Upper lobe of right lung (tissue), 1 donor: ENCODE results near the gene GPR176. TPM values are rescaled to one million over a fixed set of nuclear protein-coding genes. Genes with fewer than 3 reads are reported as not detected.

Source experiments
- ATAC-seq: fragments of 200-7000 bp; cut with Tn5 transposase; one replicate; pipeline ENCODE4 v1.9.1; 2020; ENCODE audit warnings: mild to moderate bottlenecking, moderate library complexity
- DNase-seq: peaks from one replicate; pipeline ENCODE4 v3.0.0-alpha.2; 2020
- H3K27ac ChIP-seq: fragments of 200-600 bp; one replicate; pipeline ENCODE4 v1.8.0; 2022
- H3K27me3 ChIP-seq: fragments of 200-600 bp; one replicate; pipeline ENCODE4 v1.8.0; 2022; ENCODE audit warnings: mild to moderate bottlenecking
- H3K36me3 ChIP-seq: fragments of 200-600 bp; one replicate; pipeline ENCODE4 v1.8.0; 2022
- H3K4me1 ChIP-seq: fragments of 200-600 bp; one replicate; pipeline ENCODE4 v1.8.0; 2022
- H3K4me3 ChIP-seq: fragments of 200-600 bp; one replicate; pipeline ENCODE4 v1.8.0; 2022; ENCODE audit warnings: mild to moderate bottlenecking
- H3K9me3 ChIP-seq: fragments of 200-600 bp; one replicate; pipeline ENCODE4 v1.8.0; 2022
- CTCF ChIP-seq: fragments of 200-600 bp; IDR thresholded peaks from one replicate; pipeline ENCODE4 v1.8.0; 2022; ENCODE audit warnings: antibody characterized with exemption
- intact Hi-C: fragments of 100-400 bp; cut with DNase I; formaldehyde crosslinking; loops from one replicate; pipeline ENCODE4 v1.11.0; 2022
- total RNA-seq: library from RNA; stranded (reverse); fragmentation: NEBNext Ultra II Directional; extraction: Animal tissue kit (Norgen Biotek cat#: 25700); gene quantifications from one replicate; pipeline ENCODE4 v1.2.1, GENCODE V29; 2021
- donor health status: DM: no; HTN: yes; CAD: no; lungs with severe emphysema.

The GPR176 gene
- total RNA-seq, 1 donor from 2014 or later, result 4.6 TPM

GRCh38 chr15:39961051-39961450 is 41.0 kb upstream of the GPR176 start:
- no peaks in the 10 kb centered on the region for H3K9me3 ChIP-seq
- no peak overlapping the region for H3K27ac ChIP-seq
- H3K4me1 ChIP-seq, result no peaks in the 10 kb centered on the region
- no peaks in the 10 kb centered on the region for H3K27me3 ChIP-seq
- TF ChIP-seq CTCF, result no peak
- H3K4me3 ChIP-seq, result no peak overlapping the region
- ATAC-seq (no peak), DNase-seq (no peak)
- H3K36me3 ChIP-seq, result peaks cover 81% of the 10 kb centered on the region
- intact Hi-C loops, result no loop called here

- Histone ChIP-seq H3K9me3 (no peaks in the 10 kb centered on the region), H3K4me1 (no peaks in the 10 kb centered on the region), H3K27ac (no peak overlapping the region), H3K27me3 (no peaks in the 10 kb centered on the region), H3K4me3 (no peak overlapping the region), H3K36me3 (peaks cover 81% of the 10 kb centered on the region)
- ATAC-seq, result peak; percentile 84
- intact Hi-C loops, result no loop called here
- TF ChIP-seq CTCF, result no peak
- no peak for DNase-seq
These were observed 40.3 kb upstream of the GPR176 start for GRCh38 chr15:39960411-39960810.

GRCh38 chr15:39959411-39959810 is 39.3 kb upstream of the GPR176 start:
- no peak overlapping the region for H3K27ac ChIP-seq
- H3K9me3 ChIP-seq, result no peaks in the 10 kb centered on the region
- no peaks in the 10 kb centered on the region for H3K27me3 ChIP-seq
- H3K36me3 ChIP-seq, result peaks cover 81% of the 10 kb centered on the region
- intact Hi-C loops, result no loop called here
- ATAC-seq, result no peak
- no peaks in the 10 kb centered on the region for H3K4me1 ChIP-seq
- TF ChIP-seq CTCF, result no peak
- no peak overlapping the region for H3K4me3 ChIP-seq
- DNase-seq, result no peak

- TF ChIP-seq CTCF, result no peak
- DNase-seq (no peak), ATAC-seq (no peak)
- no peaks in the 10 kb centered on the region for H3K27me3 ChIP-seq
- no peaks in the 10 kb centered on the region for H3K9me3 ChIP-seq
- no peak overlapping the region for H3K4me3 ChIP-seq
- H3K4me1 ChIP-seq, result no peaks in the 10 kb centered on the region
- no peak overlapping the region for H3K27ac ChIP-seq
- H3K36me3 ChIP-seq, result peaks cover 85% of the 10 kb centered on the region
- intact Hi-C loops, result no loop called here
These were observed 37.4 kb upstream of the GPR176 start for GRCh38 chr15:39957481-39957880.

GRCh38 chr15:39953521-39953920 is 33.5 kb upstream of the GPR176 start:
- DNase-seq, result no peak
- TF ChIP-seq CTCF, result no peak

GRCh38 chr15:39951561-39951960 is 31.5 kb upstream of the GPR176 start:
- DNase-seq (no peak), ATAC-seq (no peak)
- H3K27me3 ChIP-seq, result no peaks in the 10 kb centered on the region
- H3K4me3 ChIP-seq, result no peak overlapping the region
- no peaks in the 10 kb centered on the region for H3K9me3 ChIP-seq
- intact Hi-C loops, result no loop called here
- TF ChIP-seq CTCF, result no peak
- H3K36me3 ChIP-seq, result peaks cover 76% of the 10 kb centered on the region
- H3K27ac ChIP-seq, result no peak overlapping the region
- H3K4me1 ChIP-seq, result no peaks in the 10 kb centered on the region

More at GRCh38 chr15:39953521-39953920, 33.5 kb upstream of the GPR176 start:
- Histone ChIP-seq H3K4me3 (no peak overlapping the region), H3K36me3 (peaks cover 90% of the 10 kb centered on the region), H3K4me1 (no peaks in the 10 kb centered on the region), H3K27ac (no peak overlapping the region), H3K27me3 (no peaks in the 10 kb centered on the region), H3K9me3 (no peaks in the 10 kb centered on the region)
- intact Hi-C loops, result no loop called here
- no peak for ATAC-seq
